ENCODE measurements around the gene ARRB1. TPM values are rescaled to one million over a fixed set of nuclear protein-coding genes. Genes with fewer than 3 reads are reported as not detected.
A peak's percentile ranks its signal among the peaks of the same experiment; 100 is the strongest.

ARRB1 gene
- total RNA-seq, 1 donor from 2014 or later: 33.1 TPM

- intact Hi-C loops (cut with DNase I): no loop called here
These were observed 3.6 kb upstream of the ARRB1 start for GRCh38 chr11:75355051-75355450.

GRCh38 chr11:75352588-75353206 lies 1.2 kb upstream of the ARRB1 start:
- Histone ChIP-seq H3K27me3 (no peaks in the 10 kb centered on the region), H3K4me3 (peak overlapping the region; percentile 67 to 77), H3K4me1 (peaks cover 51% of the 10 kb centered on the region), H3K36me3 (no peaks in the 10 kb centered on the region), H3K9me3 (no peaks in the 10 kb centered on the region), H3K27ac (peak overlapping the region; percentile 95)
- intact Hi-C loops (cut with DNase I): no loop called here
- no peak for DNase-seq (ENCODE audit: extremely low spot score in 2 of 2)
- TF ChIP-seq CTCF (IDR thresholded peaks at IDR 0.05): no peak

More at GRCh38 chr11:75355051-75355450, 3.6 kb upstream of the ARRB1 start:
- Histone ChIP-seq H3K4me3 (no peak overlapping the region), H3K36me3 (no peaks in the 10 kb centered on the region), H3K27me3 (no peaks in the 10 kb centered on the region), H3K27ac (no peak overlapping the region), H3K4me1 (peaks cover 27% of the 10 kb centered on the region), H3K9me3 (no peaks in the 10 kb centered on the region)
- DNase-seq (ENCODE audit: extremely low spot score in 2 of 2): no peak
- TF ChIP-seq CTCF (IDR thresholded peaks at IDR 0.05) (no peak), POLR2A (IDR thresholded peaks at IDR 0.05) (no peak), POLR2AphosphoS5 (IDR thresholded peaks at IDR 0.05; ENCODE audit: insufficient read depth in 1 of 2, low read depth in 1 of 2) (no peak)

- DNase-seq (ENCODE audit: extremely low spot score in 2 of 2): no peak
- Histone ChIP-seq H3K4me1 (peaks cover 58% of the 10 kb centered on the region), H3K4me3 (peak overlapping the region; percentile 67 to 77), H3K27me3 (no peaks in the 10 kb centered on the region), H3K27ac (peak overlapping the region; percentile 95), H3K9me3 (no peaks in the 10 kb centered on the region), H3K36me3 (no peaks in the 10 kb centered on the region)
- TF ChIP-seq POLR2AphosphoS5 (IDR thresholded peaks at IDR 0.05; ENCODE audit: insufficient read depth in 1 of 2, low read depth in 1 of 2) (peak in 1 of 2 donors; percentile 24), CTCF (IDR thresholded peaks at IDR 0.05) (no peak)
- intact Hi-C loops (cut with DNase I): no loop called here
These were observed 528 bp upstream of the ARRB1 start for GRCh38 chr11:75351791-75352587.

GRCh38 chr11:75350743-75351540 lies 519 bp downstream of the ARRB1 start:
- DNase-seq (ENCODE audit: extremely low spot score in 2 of 2): no peak
- TF ChIP-seq POLR2AphosphoS5 (IDR thresholded peaks at IDR 0.05; ENCODE audit: insufficient read depth in 1 of 2, low read depth in 1 of 2): peak in 1 of 2 donors; percentile 45
- no peak for TF ChIP-seq CTCF (IDR thresholded peaks at IDR 0.05)
- intact Hi-C loops (cut with DNase I): no loop called here
- Histone ChIP-seq H3K27me3 (no peaks in the 10 kb centered on the region), H3K27ac (peak overlapping the region; percentile 95), H3K36me3 (no peaks in the 10 kb centered on the region), H3K4me1 (peaks cover 68% of the 10 kb centered on the region), H3K4me3 (peak overlapping the region; percentile 67 to 77), H3K9me3 (no peaks in the 10 kb centered on the region)
